NCI-H2227 (cell line): ENCODE measurements around the gene FYTTD1.

Experiments
- DNase-seq: peaks from one replicate; lab custom pipeline; 2025; ENCODE audit not compliant: unreplicated experiment; lab: John Stamatoyannopoulos, UW

Gene FYTTD1

GRCh38 chr3:197737319-197737649 is 12.4 kb upstream of the FYTTD1 start:
- no peak for DNase-seq

GRCh38 chr3:197737749-197738462 is 11.8 kb upstream of the FYTTD1 start:
- no peak for DNase-seq

DNA sequence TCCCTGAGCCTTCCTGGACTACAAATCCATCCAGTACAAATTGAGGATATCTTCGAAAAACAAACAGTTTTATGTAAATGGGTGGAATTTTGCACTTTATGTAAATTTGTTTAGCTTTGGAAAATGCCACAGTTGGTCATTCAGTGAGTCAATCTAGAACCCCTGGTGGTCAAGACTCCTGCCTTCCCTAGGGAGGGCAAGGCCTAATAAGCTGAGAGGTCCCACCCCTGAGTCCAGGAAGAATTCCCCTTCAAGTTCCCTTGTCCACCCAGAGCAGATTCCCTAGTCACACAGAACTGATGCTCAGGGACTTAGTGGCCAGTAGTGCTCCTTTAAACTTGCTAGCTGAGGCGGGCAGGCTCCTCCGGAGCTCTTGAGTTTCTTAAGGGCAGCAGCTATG is 6.9 kb upstream of the FYTTD1 start:
- DNase-seq, result no peak

DNA sequence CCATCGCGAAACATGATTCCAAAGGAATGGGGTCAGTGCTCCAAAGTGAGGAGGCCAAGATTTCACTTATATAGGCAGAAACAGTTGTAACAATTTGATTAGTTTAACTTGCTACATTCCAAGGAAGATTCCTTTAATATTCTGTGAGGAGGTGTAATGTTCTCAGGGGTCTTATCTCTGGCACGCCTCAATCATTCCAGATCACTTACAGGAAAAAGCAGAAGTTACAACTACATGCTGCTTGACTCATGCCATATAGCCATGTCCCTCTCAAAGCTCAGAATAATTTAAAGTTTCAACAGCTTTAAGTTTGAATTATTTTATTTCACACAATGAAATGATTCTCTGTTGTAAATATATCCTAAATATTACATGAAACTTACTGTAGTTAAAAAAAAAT is 3.5 kb upstream of the FYTTD1 start:
- DNase-seq, result no peak

GRCh38 chr3:197746801-197747237 is 2.9 kb upstream of the FYTTD1 start:
- no peak for DNase-seq

DNA sequence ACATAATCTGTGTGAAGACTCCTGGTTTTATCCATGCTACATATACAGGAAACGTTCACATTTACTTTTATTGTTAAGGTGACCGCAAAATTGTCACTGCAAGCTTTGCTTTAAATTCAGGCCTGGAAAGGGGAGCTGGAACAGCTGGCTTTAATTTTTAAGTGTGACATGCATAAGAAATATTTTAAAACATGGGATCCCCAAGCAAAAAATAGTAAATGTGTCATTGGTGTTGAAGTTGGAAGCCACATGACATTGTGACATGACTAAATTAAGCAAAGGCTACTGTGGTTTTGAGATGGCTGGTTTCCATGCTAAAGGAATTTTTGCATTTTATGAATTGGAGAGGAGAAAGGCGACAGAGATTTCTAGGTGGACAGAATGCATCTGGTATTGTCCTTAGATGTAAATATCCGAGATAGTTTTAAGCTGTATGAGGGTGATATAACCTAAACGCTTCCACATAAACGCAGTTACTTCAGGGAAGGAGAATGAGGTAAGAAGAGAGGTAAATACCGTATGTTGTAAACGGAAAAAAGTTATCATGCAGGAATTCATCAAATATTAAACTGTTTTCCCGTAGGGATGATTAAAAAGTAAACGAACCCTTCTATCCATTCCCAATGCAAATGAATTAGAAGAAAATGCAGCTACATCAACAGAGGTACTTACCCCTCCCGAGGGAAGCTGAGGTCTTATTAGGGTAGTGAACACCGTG is 927 bp upstream of the FYTTD1 start:
- no peak for DNase-seq

GRCh38 chr3:197749315-197749600 is 425 bp upstream of the FYTTD1 start:
- peak; percentile 91 for DNase-seq

GRCh38 chr3:197750396-197750831 is 731 bp downstream of the FYTTD1 start:
- peak; percentile 69 for DNase-seq

DNA sequence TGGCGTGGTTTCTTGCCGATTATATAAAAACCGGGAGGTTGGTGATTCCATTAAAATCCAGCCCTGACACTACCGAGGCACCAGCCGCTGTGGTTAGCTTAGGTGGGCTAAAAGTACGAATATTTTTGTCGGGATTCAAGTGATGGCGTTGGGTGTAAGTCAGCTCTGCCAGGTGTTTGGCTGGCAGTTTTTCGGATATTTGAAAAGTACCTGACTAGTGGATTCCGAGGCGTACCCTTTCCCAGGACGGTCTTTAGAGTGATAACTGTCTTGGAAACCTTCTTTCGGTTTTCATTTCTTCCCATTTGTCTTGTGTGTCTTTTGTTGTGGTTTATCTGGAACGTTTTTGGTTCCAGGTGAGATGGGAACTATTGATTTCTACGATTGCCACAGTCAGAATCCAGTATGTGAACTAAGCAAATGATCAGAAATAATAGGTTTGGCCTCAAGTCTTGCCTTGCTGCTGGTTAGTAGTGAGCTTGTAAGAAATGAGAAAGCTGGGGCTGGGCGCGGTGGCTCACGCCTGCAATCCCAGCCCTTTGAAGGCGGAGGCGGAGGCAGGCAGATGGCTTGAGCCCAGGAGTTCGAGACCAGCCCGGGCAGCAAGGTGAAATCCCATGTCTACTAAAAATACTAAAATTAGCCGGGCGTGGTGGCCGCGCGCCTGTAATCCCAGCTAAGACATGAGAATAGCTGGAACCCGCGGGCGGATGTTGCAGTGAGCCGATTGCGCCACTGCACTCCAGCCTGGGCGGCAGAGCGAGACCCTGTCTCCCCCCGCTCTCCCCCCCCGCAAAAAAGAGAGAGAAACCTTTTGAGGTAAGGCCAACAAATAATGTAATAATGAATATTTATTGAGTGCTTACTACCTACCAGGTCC is 1.4 kb downstream of the FYTTD1 start:
- peak; percentile 22 for DNase-seq

DNA sequence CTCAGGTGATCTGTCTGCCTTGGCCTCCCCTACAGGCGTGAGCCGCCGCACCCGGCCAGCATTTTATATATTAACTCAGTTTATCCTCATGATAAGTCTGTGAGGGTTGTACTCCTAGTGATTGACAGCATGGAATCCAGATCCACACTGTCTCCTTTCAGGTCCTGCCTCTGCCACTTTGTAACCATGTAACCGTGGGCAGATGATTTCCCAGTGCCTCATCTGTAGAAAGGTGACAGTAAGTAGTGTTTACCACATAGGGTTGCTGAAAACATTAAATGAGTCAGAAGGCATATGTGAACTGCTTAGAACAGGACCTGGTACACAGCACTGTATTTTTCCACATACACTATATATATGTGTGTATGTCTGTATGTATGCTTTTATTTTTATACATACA is 2.4 kb downstream of the FYTTD1 start:
- no peak for DNase-seq

- no peak for DNase-seq
Measured at GRCh38 chr3:197753263-197753662, 3.6 kb downstream of the FYTTD1 start.

GRCh38 chr3:197756704-197757103 is 7.0 kb downstream of the FYTTD1 start:
- DNase-seq, result no peak

DNA sequence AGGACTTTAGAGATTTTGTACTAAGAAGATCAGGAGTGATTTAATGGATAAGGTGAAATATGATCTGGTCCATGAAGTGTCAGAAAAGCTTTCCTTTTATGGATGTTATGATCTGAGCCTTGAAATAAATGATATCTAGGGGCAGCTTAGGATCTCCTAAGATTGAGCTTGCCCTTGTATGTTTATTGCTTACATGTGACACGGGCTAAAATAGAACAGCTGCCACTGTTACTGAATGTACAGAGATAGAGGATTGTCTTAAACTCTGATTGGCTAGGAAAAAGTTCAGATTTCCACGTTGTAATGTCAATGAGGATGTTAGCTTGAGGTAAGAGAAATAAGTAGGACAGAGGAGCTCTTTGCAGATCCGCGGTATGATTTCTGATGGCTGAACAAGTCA is 8.8 kb downstream of the FYTTD1 start:
- DNase-seq, result no peak

GRCh38 chr3:197761784-197762183 is 12.1 kb downstream of the FYTTD1 start:
- no peak for DNase-seq

DNA sequence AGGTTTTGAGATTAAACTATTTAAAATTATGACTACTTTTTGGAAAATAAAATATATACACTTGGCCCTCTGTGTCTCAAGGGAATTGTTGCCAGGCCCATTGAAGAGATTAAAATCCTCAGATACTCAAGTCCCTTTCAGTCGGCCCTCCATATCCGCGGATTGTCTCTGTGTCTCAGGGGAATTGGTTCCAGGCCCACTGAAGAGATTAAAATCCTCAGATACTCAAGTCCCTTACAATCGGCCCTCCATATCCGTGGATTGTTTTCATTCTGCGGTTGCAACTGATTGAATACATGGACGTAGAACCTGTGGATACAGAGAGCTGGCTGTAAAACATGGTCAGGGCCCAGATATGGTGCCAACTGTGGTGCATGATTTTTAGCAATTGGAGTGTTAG is 25.6 kb downstream of the FYTTD1 start:
- DNase-seq, result no peak

GRCh38 chr3:197782230-197782629 is 32.5 kb downstream of the FYTTD1 start:
- DNase-seq, result no peak

- no peak for DNase-seq
Measured at GRCh38 chr3:197784019-197784585, 34.4 kb downstream of the FYTTD1 start.

DNA sequence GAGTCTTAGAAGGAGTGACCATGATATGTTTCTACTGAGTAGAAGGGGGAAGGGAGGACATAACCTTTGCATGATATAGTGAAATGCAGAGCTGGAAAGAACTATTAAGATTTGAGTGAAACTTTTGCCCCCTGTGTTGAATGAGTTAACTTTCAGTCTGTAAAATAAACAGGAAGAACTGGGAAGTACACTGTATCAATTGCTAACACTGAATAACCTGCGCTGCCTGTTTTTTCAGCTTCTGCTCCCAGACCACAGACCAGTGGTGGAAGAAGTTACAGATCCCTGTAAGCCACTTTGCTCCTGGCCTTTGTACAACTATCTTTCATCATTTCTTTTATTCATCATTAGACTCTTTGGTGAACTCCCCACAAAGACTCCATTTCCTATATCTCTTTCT is 37.7 kb downstream of the FYTTD1 start:
- no peak for DNase-seq

DNA sequence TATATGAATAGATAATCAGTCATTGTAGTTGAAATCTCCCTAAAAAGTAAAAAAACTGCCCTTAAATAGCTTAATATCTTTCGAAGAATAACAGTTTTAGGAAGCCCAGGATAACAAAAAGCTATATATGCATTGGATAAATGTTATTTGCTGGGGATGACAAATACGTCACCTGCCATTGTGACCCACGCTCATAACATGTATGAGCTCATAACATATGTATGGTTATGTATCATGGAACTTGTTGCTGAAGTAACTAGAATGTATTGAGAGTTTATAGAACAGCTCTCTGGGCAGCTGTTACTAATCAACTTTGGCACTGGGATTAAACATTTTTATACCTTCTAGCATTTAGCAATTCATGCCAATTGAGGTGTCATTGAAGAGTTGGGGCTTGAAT is 39.6 kb downstream of the FYTTD1 start:
- DNase-seq, result no peak

GRCh38 chr3:197790033-197790432 is 40.4 kb downstream of the FYTTD1 start:
- no peak for DNase-seq

- peak; percentile 94 for DNase-seq
Measured at GRCh38 chr3:197791113-197791891, 41.6 kb downstream of the FYTTD1 start, which contains the start of gene LRCH3. Gene LRCH3, plus strand, starts transcription at chr3:197791254. Its CDS starts 25 bp downstream, at chr3:197791279.
